Mesenchymal stem cell (in vitro differentiated cells and primary cell): ENCODE measurements around the gene ATF6.
A peak's percentile ranks its signal among the peaks of the same experiment; 100 is the strongest.

ENCODE experiments used
- DNase-seq: peaks from one replicate; pipeline ENCODE4 v3.0.0-alpha.2; 2013
- H2AFZ ChIP-seq: one replicate; pipeline ENCODE4 v1.6.1; 2013; ENCODE audit warnings: low read depth, mild to moderate bottlenecking, control low read depth, inconsistent platforms, low read length, moderate library complexity
- H2AK5ac ChIP-seq: 2 replicates; pipeline ENCODE4 v1.6.1; 2013; ENCODE audit warnings: low read length, moderate library complexity, mild to moderate bottlenecking, inconsistent platforms; ENCODE audit not compliant: severe bottlenecking
- H2BK120ac ChIP-seq: one replicate; pipeline ENCODE4 v1.6.1; 2013; ENCODE audit warnings: low read depth, mild to moderate bottlenecking, inconsistent platforms, low read length, moderate library complexity
- H2BK12ac ChIP-seq, 2 experiments: one replicate each; pipeline ENCODE4 v1.6.1; 2013; ENCODE audit warnings: inconsistent platforms in 2 of 2, low read length in 2 of 2, mild to moderate bottlenecking in 2 of 2, moderate library complexity in 2 of 2, control low read depth in 1 of 2
- H2BK15ac ChIP-seq: one replicate; pipeline ENCODE4 v1.6.1; 2013; ENCODE audit warnings: mild to moderate bottlenecking, low read depth, inconsistent platforms; ENCODE audit not compliant: poor library complexity, severe bottlenecking
- H2BK5ac ChIP-seq: 2 replicates; pipeline ENCODE4 v1.6.1; 2013; ENCODE audit warnings: low read depth, mild to moderate bottlenecking, low read length, control low read depth, inconsistent platforms; ENCODE audit not compliant: poor library complexity, severe bottlenecking
- H3K14ac ChIP-seq, 2 experiments: one replicate each; pipeline ENCODE4 v1.6.1; 2013; ENCODE audit warnings: inconsistent platforms in 2 of 2, low read length in 2 of 2, control low read depth in 1 of 2, mild to moderate bottlenecking in 1 of 2, moderate library complexity in 1 of 2
- H3K18ac ChIP-seq, 2 experiments: one replicate each; pipeline ENCODE4 v1.6.1; 2013; ENCODE audit warnings: inconsistent platforms in 2 of 2, low read length in 2 of 2, control low read depth in 1 of 2, low read depth in 1 of 2, mild to moderate bottlenecking in 1 of 2
- H3K23ac ChIP-seq, 2 experiments: one replicate each; pipeline ENCODE4 v1.6.1; 2013; ENCODE audit warnings: inconsistent platforms in 2 of 2, low read length in 2 of 2, mild to moderate bottlenecking in 2 of 2, moderate library complexity in 2 of 2, control low read depth in 1 of 2
- H3K27ac ChIP-seq: 2 replicates; pipeline ENCODE4 v1.5.1; 2013; ENCODE audit warnings: mild to moderate bottlenecking, moderate library complexity, low read length, control low read depth, inconsistent platforms; ENCODE audit not compliant: poor library complexity, severe bottlenecking
- H3K27me3 ChIP-seq, 2 experiments: 2 replicates each; pipeline versions ENCODE4 v1.6.1 to v1.7.0; 2013; ENCODE audit warnings: low read length in 2 of 2, mild to moderate bottlenecking in 2 of 2, moderate library complexity in 2 of 2, control low read depth in 1 of 2, inconsistent platforms in 1 of 2; ENCODE audit not compliant: control insufficient read depth in 1 of 2, insufficient read depth in 1 of 2
- H3K36me3 ChIP-seq, 2 experiments: 2 replicates each; pipeline versions ENCODE4 v1.6.1 to v1.7.0; 2013; ENCODE audit warnings: low read length in 2 of 2, control low read depth in 1 of 2, inconsistent platforms in 1 of 2, low read depth in 1 of 2, mild to moderate bottlenecking in 1 of 2; ENCODE audit not compliant: insufficient read depth in 2 of 2, control insufficient read depth in 1 of 2
- H3K4ac ChIP-seq, 2 experiments: one replicate each; pipeline ENCODE4 v1.6.1; 2013; ENCODE audit warnings: inconsistent platforms in 2 of 2, low read length in 2 of 2, mild to moderate bottlenecking in 2 of 2, moderate library complexity in 2 of 2, control low read depth in 1 of 2, low read depth in 1 of 2
- H3K4me1 ChIP-seq: 2 replicates; pipeline ENCODE4 v1.6.1; 2013; ENCODE audit warnings: low read depth, low read length, control low read depth; ENCODE audit not compliant: control insufficient read depth, insufficient read depth
- H3K4me2 ChIP-seq: 2 replicates; pipeline ENCODE4 v1.6.1; 2013; ENCODE audit warnings: low read length, mild to moderate bottlenecking, inconsistent platforms; ENCODE audit not compliant: poor library complexity, severe bottlenecking
- H3K4me3 ChIP-seq, 2 experiments: 2 replicates each; pipeline versions ENCODE4 v1.5.1 to v1.7.0; 2013; ENCODE audit warnings: low read length in 2 of 2, mild to moderate bottlenecking in 2 of 2, control low read depth in 1 of 2, low read depth in 1 of 2; ENCODE audit not compliant: insufficient read depth in 1 of 2
- H3K79me1 ChIP-seq: replicated peaks from 2 replicates; pipeline ENCODE4 v1.6.1; 2013; ENCODE audit warnings: mild to moderate bottlenecking, control low read depth, low read length, inconsistent platforms; ENCODE audit not compliant: poor library complexity, severe bottlenecking
- H3K9ac ChIP-seq: 2 replicates; pipeline ENCODE4 v1.7.0; 2013; ENCODE audit warnings: mild to moderate bottlenecking, low read length, moderate library complexity
- H3K9me3 ChIP-seq: 2 replicates; pipeline ENCODE4 v1.7.0; 2013; ENCODE audit warnings: mild to moderate bottlenecking, low read length; ENCODE audit not compliant: control insufficient read depth
- H4K8ac ChIP-seq: one replicate; pipeline ENCODE4 v1.6.1; 2013; ENCODE audit warnings: inconsistent platforms, mild to moderate bottlenecking, low read length, moderate library complexity
- H4K91ac ChIP-seq: one replicate; pipeline ENCODE4 v1.6.1; 2013; ENCODE audit warnings: mild to moderate bottlenecking, low read length, inconsistent platforms
- WGBS: methylation state at CpG from one replicate; pipeline ENCODE4 v1.1.7; 2013; ENCODE audit warnings: mixed read lengths; 5-methylcytosine and 5-hydroxymethylcytosine counted together

ATF6 gene

DNA sequence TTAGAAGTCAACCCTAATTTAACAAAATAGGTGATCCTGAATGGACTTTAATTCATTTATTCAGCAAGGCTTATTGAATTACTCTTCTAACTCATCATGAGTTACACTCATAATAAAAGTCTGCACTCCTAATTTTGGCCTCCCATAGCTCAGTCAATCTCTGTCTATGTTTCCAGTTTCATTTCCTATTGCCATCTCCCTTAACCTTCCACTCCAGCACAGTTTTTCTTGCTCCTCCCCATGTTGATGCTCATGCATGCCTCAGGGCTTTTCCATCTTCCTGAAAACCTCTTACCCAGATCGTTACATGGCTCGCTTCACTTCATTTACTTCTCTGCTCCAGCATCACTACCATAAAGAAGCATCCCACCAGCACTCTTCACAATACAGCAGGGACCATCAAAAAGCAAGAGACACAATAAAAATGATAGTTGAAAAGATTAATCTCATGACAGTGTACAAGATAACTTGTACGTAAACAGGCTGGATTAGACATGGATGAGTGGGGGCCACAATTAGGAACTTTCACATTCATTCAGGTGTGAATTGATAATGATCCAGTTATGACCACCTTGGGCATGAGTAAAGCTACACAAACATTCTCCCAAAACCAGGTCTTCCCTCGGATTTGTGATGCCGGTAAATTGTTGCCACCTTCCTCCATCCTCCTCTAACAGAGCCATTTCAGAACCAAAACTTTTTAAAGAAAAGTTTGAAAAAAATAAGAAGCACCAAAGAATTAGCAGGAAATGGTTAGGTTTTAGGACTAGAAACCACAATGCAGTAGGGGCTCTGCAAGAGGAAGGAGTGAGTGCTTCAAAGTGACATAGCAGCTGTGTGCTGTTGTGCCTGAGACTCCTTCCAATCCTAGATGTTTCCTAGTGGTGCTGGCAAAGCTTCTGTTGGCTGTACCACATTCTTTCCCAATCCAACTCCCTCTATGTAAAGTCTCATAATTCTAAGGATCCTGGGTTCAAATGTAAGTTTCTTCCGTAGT lies 167.8 kb downstream of the ATF6 start:
- Histone ChIP-seq H3K4me2 (no peak overlapping the region), H3K18ac (no peak overlapping the region), H3K14ac (no peak overlapping the region), H2BK12ac (no peak overlapping the region), H3K9ac (no peak overlapping the region), H3K27me3 (no peaks in the 10 kb centered on the region), H3K4me3 (no peak overlapping the region), H2BK15ac (no peak overlapping the region), H2BK5ac (no peak overlapping the region), H3K4ac (no peak overlapping the region), H3K27ac (no peak overlapping the region), H2AK5ac (no peak overlapping the region), H4K91ac (no peak overlapping the region), H3K36me3 (peaks cover 0 to 2% of the 10 kb centered on the region in 2 experiments), H3K79me1 (no peaks in the 10 kb centered on the region), H3K4me1 (no peaks in the 10 kb centered on the region), H2BK120ac (no peak overlapping the region), H3K23ac (no peak overlapping the region), H3K9me3 (no peaks in the 10 kb centered on the region), H2AFZ (no peak overlapping the region), H4K8ac (no peak overlapping the region)
- 67% methylated on average over 3 of the region's 6 CpGs for WGBS
- no peak for DNase-seq

DNA sequence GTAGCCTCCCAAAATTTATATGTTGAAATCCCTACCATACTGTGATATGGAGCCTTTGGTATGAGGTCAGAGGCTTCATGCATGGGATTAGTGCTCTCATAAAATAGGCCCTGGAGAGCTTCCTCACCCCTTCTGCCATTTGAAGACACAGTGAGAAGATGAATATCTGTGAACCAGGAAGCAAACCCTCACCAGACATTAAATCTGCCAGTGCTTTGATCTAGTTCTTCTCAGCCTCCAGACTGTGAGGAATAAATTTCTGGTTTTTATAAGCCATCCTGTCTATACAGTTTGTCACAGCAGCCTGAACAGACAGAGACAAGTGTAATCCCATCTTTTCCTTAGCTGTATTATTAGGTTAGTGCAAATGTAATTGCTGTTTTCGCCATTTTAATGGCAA lies 169.1 kb downstream of the ATF6 start:
- Histone ChIP-seq H3K4me1 (no peaks in the 10 kb centered on the region), H3K27ac (no peak overlapping the region), H2BK120ac (no peak overlapping the region), H3K79me1 (no peaks in the 10 kb centered on the region), H3K9me3 (no peaks in the 10 kb centered on the region), H3K4me3 (no peak overlapping the region), H3K14ac (no peak overlapping the region), H3K36me3 (peaks cover 0 to 3% of the 10 kb centered on the region in 2 experiments), H2BK15ac (no peak overlapping the region), H2AK5ac (no peak overlapping the region), H3K27me3 (no peaks in the 10 kb centered on the region), H3K23ac (no peak overlapping the region), H2BK5ac (no peak overlapping the region), H3K4ac (no peak overlapping the region), H3K9ac (no peak overlapping the region), H4K8ac (no peak overlapping the region), H2BK12ac (no peak overlapping the region), H4K91ac (no peak overlapping the region), H3K18ac (no peak overlapping the region), H3K4me2 (no peak overlapping the region), H2AFZ (no peak overlapping the region)
- no CpG with 5 or more reads among the region's 1 CpG for WGBS
- DNase-seq, result no peak

DNA sequence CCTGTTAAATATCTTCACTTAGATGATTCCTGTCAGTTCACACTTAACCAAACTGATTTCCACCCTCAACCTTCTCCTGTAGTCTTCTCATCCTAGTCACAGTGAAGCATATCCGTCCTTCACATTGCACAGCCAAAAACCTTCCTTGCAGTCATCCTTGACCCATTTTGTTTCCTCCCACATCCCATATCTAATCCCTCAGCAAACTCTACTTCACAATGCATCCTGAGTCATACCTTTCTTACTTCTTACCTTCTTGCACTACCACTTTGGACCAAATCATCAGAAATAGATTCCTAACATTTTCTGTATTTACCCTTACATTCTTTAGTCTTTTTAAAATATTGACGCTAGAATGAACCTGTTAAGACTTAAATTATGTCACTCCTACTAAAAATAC lies 170.7 kb downstream of the ATF6 start:
- Histone ChIP-seq H3K18ac (no peak overlapping the region), H4K8ac (no peak overlapping the region), H3K4me1 (no peaks in the 10 kb centered on the region), H2BK120ac (no peak overlapping the region), H2BK5ac (no peak overlapping the region), H3K4ac (no peak overlapping the region), H2AFZ (no peak overlapping the region), H3K79me1 (no peaks in the 10 kb centered on the region), H3K4me3 (no peak overlapping the region), H3K36me3 (peaks cover 0 to 3% of the 10 kb centered on the region in 2 experiments), H3K27ac (no peak overlapping the region), H2AK5ac (no peak overlapping the region), H2BK15ac (no peak overlapping the region), H3K27me3 (no peaks in the 10 kb centered on the region), H3K9me3 (no peaks in the 10 kb centered on the region), H2BK12ac (no peak overlapping the region), H3K9ac (no peak overlapping the region), H4K91ac (no peak overlapping the region), H3K14ac (no peak overlapping the region), H3K4me2 (no peak overlapping the region), H3K23ac (no peak overlapping the region)
- DNase-seq, result no peak
- WGBS, result 99% methylated on average over 2 of the region's 2 CpGs

DNA sequence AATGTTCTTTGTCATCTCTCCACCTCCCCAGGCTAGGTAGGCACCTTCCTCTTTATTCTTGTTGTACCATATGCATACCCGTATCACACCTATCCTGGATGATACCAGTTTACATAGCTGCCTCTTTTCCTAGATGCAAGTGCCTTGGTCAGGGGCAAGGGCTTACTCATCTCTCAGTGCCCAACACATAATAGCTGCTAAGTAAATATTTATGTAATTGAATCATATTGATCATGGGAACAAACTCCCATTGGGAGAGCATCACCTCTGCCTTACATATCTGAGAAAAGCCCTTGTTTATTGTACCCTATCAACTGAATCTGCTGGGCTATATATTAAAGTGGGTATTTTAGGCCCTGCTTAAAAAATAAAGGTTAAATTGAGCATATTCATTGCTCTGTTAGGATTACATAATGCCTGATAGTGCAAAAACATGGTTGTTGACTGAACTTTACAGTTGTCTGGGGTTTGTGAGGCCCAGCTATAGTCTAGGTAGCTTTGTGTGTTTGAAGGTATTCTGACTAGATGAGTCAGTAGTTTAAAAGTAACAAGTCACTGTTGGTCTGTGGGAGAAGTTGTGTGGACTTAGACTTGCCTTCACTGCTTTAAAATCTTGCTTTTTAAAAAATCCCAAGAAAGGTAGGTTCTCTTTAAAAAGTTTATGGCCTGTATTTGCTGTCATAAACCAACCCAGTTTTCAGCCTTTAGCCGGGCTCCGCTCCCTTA lies 174.9 kb downstream of the ATF6 start:
- no peak overlapping the region for H3K14ac ChIP-seq
- H3K4ac ChIP-seq, result no peak overlapping the region
- peak overlapping the region; percentile 26 for H2AK5ac ChIP-seq
- H3K27ac ChIP-seq, result no peak overlapping the region
- no peak overlapping the region for H2BK120ac ChIP-seq
- no peak overlapping the region for H4K91ac ChIP-seq
- H3K4me3 ChIP-seq, result no peak overlapping the region
- H4K8ac ChIP-seq, result no peak overlapping the region
- no peak overlapping the region for H3K18ac ChIP-seq
- no peak for DNase-seq
- H3K4me2 ChIP-seq, result no peak overlapping the region
- H3K36me3 ChIP-seq, result peaks cover 0 to 16% of the 10 kb centered on the region in 2 experiments
- no peak overlapping the region for H2BK15ac ChIP-seq
- H3K4me1 ChIP-seq, result peaks cover 2% of the 10 kb centered on the region
- whole genome bisulfite sequencing, result 100% methylated on average over 1 of the region's 3 CpGs
- no peaks in the 10 kb centered on the region for H3K79me1 ChIP-seq
- no peak overlapping the region for H3K9ac ChIP-seq
- H3K9me3 ChIP-seq, result no peaks in the 10 kb centered on the region
- H2AFZ ChIP-seq, result no peak overlapping the region
- no peak overlapping the region for H2BK5ac ChIP-seq
- no peaks in the 10 kb centered on the region for H3K27me3 ChIP-seq
- H2BK12ac ChIP-seq, result no peak overlapping the region
- H3K23ac ChIP-seq, result no peak overlapping the region
